GM18861 (cell line): Measurements from ENCODE around the gene LAMTOR4.
"Not testable (repeated sequence)": the region's sequence is repeated elsewhere in the genome, so short reads cannot be mapped to it uniquely, and the experiment has no call there.

Source experiments
- ATAC-seq: cut with Tn5 transposase; IDR thresholded peaks from one replicate; pipeline ENCODE4 v1.9.1; 2021; ENCODE audit not compliant: unreplicated experiment

LAMTOR4 gene

DNA sequence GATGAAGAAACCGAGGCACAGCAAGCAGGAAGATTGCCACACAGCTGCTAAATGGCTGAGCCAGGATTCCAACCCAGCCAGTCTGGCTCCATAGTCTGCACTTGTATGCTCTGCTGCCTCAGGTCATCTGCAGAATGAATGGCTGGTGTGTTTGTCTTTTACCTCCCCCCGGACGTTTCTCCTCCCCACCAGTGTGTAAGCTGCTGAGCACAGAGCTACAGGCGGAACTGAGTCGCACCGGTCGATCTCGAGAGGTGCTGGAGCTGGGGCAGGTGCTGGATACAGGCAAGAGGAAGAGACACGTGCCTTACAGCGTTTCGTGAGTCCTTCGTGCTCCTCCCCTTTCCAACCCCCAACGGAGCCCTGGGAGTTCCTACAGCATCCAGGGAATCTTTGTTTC is 26.7 kb upstream of the LAMTOR4 start:
- no peak for ATAC-seq

DNA sequence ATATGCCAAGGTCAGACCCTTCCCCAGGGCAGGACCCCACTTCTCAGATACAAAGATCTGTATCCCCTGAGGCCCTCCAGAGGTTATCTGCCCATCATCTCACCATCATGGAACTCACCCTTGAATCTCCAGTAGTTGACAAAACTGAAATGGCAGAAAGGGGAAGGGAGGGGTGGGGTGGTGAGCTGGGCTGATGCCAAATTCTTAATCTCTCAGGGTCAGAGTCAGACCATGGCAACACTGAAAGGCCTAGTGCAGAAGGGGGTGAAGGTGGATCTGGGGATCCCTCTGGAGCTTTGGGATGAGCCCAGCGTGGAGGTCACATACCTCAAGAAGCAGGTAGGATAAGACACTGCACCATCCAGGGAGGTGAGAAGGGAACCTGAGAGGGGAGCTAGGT is 26.1 kb upstream of the LAMTOR4 start:
- ATAC-seq, result no peak

DNA sequence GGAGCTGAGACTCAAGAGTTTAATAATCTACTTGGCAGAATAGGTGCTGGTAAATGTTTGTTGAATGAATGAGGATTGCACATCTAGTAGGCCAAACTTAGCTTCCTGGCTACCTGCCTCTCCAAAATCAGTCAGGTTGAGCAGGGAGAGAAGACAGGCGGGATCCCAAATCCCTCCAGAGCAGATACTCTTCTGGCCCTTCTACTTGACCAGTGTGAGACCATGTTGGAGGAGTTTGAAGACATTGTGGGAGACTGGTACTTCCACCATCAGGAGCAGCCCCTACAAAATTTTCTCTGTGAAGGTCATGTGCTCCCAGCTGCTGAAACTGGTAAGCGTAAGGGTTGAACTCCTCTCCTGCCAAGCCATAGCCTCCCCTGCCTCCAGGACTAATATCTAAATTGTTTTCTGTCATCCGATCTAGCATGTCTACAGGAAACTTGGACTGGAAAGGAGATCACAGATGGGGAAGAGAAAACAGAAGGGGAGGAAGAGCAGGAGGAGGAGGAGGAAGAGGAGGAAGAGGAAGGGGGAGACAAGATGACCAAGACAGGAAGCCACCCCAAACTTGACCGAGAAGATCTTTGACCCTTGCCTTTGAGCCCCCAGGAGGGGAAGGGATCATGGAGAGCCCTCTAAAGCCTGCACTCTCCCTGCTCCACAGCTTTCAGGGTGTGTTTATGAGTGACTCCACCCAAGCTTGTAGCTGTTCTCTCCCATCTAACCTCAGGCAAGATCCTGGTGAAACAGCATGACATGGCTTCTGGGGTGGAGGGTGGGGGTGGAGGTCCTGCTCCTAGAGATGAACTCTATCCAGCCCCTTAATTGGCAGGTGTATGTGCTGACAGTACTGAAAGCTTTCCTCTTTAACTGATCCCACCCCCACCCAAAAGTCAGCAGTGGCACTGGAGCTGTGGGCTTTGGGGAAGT is 24.2 kb upstream of the LAMTOR4 start:
- no peak for ATAC-seq

DNA sequence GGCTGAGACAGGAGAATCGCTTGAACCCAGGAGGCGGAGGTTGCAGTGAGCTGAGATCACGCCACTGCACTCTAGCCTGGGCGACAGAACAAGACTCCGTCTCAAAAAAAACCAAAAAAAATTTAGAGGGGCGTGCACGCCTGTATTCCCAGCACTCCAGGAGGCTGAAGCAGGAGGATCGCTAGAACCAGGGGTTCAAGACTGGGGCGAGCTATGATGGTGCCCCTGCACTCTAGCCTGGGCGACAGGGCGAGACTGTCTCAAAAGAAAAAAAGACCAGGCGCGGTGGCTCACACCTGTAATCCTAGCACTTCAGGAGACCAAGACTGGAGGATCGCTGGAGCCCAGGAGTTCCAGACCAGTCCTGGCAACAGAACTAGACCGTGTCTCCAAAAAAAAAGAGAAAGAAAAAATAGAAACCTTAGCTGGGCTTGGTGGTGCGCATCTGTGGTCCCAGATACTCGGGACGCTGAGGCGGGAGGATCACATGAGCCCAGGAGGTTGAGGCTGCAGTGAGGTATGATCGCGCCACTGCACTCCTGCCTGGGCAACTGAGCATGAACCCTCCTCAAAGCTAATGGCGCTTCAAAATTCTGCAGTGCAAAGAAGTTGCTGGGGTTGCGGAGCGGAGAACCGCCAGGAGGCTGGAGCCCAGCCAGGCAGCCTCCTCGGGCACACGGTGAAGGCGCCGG is 22.3 kb upstream of the LAMTOR4 start:
- no peak for ATAC-seq

DNA sequence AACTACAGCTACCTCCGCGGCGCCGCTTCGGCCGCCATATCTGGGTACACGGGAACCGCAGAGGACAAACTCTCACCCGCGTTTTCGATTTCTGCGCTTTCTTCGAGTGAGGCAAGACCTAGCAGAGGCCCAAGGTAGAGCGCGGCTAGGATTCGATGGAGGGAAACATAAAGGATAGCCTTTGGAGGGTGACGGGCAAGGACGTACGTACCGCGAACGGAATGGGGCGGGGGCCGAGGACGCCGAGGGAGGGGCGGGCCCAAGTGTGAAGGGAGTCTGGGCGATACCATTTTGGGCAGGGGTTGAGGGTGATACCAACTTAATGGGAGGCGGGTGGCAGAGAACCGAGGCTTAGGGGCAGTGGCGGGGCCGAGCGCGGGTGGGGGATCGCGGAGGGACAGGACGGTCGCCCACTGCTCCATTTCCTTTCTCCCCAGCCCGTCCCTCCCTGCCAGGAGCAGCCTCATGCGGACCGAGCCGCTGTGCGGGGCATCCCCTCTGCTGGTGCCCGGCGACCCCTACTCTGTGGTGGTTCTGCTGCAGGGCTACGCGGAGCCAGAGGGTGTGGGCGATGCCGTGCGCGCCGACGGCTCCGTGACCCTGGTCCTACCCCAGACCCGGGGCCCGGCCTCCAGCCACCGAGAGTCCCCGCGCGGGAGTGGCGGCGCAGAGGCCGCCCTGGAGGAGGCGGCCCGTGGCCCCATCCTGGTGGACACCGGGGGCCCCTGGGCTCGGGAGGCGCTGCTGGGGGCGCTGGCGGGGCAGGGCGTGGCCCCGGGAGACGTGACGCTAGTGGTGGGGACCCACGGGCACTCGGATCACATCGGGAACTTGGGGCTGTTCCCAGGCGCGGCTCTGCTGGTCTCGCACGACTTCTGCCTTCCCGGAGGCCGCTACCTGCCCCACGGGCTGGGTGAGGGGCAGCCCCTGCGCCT is 21.5 kb upstream of the LAMTOR4 start, which contains the start of gene MBLAC1:
TSS of gene MBLAC1 (plus strand) at position 37 of the 935 bp plus-strand sequence. CDS start at position 466, 429 bp downstream.
- peak; percentile 38 for ATAC-seq

DNA sequence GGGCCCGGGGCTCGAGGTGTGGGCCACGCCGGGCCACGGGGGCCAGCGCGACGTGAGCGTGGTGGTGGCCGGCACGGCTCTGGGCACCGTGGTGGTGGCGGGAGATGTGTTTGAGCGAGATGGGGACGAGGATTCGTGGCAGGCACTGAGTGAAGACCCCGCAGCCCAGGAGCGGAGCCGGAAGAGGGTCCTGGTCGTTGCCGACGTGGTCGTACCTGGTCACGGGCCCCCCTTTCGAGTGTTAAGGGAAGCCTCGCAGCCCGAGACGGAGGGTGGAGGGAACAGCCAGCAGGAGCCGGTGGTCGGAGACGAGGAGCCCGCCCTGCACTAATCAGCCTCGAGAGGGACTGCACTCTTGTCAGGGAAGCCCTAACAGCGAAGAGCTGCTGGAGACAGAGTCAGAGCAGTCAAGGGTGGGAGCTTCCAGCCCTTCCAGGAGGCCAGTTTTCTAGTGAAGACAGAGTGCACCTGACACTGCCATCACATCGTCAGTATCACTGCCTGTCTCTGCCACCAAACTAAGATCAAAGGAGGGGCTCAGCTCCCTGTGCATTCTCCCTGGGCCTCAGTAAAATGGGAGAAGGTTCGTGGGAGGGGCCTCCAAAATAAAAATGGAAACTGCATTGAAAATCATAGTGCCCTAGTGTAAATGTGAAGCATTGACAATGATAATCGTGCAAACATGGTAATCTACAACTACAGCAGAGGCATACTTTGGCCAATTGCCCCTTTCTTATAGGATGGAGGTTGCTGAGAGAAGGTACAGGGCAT is 20.7 kb upstream of the LAMTOR4 start:
- ATAC-seq, result peak; percentile 12

DNA sequence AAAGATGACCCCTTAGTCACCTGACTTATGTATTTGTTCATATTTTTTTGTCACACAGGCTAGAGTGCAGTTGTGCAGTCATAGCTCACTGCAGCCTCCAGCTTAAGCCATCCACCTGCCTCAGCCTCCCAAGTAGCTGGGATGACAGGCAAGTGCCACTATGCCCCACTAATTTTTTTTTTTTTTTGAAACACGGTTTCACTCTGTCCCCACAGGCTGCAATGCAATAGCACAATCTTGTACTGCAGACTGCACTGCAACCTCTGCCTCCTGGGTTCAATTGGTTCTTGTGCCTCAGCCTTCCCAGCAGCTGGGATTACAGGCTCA is 20.1 kb upstream of the LAMTOR4 start:
- no peak for ATAC-seq

DNA sequence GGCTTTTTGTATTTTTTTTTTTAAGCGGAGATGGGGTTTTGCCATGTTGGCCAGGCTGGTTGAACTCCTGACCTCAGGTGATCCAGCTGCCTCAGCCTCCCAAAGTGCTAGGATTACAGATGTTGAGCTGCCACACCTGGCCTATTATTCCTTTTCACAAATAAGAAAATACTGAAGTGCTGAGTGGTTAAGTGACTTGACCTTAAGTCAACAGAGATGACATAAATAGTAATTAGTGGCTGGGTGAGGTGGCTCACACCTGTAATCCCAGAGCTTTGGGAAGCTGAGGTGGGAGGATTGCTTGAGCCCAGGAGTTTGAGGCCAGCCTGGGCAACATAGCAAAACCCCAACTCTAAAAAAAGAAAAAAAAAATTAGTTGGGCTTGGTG is 18.5 kb upstream of the LAMTOR4 start:
- not testable (repeated sequence) for ATAC-seq

DNA sequence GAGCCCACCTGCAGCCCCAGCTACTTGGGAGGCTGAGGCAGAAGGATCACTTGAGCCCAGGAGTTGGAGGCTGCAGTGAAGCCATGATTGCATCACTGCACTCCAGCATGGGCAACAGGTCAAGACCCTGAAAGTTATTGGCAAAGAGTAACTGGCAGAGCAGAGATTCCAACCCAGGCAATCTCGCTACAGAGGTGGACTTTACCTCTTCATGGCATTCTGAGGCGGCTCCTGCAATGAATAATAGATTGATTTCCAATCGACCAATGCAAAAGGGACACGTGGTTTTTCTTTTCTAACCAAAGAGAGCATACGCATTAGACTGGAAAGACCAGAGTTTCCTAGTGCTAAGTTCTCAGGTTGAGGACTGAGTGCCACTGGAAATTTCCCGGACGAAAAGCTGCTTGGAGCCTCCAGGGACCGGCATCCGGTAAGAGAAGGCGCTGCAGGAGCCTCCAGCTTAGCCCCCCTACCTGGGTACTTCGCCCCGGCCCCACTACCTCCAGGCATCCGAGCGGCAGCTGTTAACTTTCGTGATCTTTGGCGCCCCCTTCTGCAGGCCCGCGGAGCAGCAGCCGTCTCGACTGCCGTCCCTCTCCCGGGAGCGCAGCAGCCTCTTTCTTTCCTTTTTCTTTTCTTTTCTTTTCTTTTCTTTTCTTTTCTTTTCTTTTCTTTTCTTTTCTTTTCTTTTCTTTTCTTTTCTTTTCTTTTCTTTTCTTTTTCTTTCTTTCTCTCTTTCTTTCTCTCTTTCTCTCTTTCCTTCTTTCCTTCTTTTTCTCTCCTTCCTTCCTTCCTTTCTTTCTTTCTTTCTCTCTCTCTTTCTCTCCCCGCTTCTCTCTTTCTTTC is 17.9 kb upstream of the LAMTOR4 start:
- ATAC-seq, result no peak

DNA sequence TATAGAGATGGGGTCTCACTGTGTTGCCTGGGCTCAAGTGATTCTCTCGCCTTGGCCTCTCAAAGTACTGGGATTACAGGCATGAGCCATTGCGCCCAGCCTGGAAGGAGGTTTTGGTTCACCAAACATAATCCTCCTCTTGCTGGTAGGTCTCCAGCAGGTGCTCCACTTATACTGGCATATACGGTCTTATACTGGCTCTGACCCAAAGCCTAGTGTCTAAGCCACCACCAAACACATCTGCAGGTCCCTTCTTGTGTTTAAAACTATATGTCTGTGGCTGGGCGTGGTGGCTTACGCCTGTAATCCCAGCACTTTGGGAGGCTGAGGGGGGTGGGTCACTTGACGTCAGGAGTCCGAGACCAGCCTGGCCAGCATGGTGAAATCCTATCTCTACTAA is 16.6 kb upstream of the LAMTOR4 start:
- no peak for ATAC-seq

DNA sequence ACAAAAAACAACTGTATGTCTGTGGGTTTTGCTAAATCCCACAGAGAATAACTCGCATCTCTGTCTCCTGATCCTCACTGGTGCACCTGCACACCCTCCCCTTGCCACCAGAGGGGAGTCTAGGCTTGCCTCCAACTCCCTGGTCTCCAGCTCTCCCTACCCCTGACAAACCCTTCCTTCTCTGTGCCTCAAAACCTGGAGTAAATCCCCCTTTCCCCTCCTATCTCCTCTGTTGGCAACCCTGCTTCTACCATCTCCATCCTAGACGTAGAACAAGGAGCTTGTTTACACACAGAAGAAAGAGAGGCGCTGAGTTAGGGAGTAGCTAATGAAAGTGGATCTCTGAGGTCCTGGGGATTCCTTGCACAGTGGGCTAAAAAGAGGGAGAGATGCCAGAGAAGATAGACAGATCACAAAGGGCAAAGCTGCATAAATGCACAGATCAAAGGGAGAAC is 16.0 kb upstream of the LAMTOR4 start:
- peak; percentile 51 for ATAC-seq

DNA sequence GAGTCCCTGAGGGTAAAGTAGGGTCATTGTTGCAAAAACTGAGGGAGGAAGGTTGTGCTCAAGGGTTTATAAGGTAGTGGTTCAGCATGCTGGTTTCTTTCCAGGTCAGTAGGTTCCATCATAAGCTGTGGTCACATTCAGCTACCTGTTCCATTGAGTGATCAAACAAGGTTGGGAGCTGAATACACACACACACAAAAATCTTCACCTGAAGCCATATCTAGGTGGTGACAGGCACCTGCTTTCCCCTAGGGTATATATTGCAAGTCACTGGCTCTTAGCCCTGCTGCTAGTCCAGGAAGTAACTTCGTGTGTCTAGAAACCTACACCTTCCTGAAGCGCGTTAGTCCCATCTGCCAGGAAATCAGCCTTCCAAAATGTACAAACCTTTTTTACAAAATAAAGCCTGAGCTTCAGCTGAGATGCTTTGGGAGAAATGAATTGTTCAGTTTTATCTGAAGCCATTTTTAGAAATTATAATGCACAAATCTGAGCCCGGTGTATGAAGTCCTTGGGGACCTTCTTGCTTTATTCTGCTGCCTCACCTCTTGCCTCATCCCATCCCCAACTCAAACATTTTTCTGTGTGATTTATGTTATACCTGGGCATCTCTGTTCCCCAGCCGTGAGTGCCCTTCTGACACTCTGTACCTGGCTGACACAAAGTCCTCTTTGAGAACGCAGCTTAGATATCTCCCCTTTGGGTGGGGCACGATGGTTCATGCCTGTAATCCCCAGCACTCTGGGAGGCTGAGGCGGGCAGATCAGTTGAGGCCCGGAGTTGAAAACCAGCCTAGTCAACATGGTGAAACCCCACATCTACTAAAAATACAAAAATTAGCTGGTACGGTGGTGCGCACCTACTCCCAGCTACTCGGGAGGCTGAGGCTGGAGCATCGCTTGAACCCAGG is 10.6 kb upstream of the LAMTOR4 start:
- ATAC-seq, result no peak

DNA sequence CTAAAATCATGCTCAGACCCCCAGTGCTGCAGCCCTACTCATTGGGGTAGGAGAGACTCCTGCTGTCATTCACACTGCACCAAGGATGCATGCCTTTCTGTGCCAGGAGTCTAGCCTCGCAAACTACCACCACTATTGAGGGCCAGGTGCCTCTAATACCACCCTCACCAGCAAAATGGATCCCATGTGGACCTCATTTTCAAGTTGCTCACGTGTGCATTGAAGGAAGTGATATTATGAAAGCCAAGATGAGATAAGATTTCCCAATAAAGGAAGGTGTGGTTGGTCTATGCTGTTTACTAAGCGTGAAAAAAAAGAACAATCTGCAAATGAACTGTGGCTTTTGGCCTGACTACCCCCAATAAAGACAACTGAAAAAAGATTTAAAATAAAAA is 7.2 kb upstream of the LAMTOR4 start:
- no peak for ATAC-seq

DNA sequence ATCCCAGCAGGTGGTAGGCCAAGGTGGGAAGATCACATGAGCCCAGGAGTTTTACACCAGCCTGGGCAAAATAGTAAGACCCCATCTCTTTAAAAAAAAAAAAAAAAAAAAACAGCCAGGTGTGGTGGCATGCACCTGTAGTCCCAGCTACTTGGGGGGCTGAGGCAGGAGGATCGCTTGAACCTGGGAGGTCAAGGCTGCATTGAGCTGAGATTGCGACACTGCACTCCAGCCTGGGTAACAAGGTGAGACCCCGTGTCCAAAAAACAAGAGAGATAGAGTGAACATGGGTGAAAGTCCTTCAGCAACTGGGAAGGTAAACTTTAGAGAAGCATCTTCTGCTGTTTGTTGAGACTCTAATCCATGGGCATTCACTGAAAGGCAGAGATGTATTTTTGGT is 6.3 kb upstream of the LAMTOR4 start:
- ATAC-seq, result no peak

DNA sequence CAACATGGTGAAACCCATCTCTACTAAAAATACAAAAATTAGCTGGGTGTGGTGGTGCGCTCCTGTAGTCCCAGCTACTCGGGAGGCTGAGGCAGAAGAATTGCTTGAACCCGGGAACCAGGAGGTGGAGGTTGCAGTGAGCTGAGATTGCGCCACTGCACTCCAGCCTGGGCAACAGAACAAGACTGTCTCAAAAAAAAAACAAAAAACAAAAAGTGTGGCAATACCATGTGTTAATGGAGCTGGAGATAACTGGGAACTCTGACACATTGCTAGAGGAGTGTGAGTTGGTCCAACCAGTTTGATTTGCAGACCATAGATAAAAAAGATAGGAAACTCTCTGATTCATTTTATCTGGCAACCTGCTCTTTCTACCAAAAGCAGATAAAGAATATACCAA is 2.4 kb upstream of the LAMTOR4 start:
- ATAC-seq, result not testable (repeated sequence)

DNA sequence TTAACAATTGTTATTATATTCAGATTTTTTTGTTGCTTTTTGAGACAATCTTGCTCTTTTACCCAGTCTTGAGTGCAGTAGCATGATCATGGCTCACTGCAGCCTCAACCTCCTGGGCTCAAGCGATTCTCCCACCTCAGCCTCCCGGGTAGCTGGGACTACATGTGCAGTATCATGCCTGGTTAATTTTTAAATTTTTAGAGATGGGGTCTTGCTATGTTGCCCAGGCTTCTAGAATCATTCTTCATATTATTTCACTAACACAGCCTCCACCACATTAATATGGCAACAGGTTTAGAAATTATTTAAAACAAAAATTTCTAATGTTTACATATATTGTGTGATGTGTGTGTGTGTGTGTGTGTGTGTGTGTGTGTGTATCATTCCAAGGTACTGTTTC is 1.4 kb upstream of the LAMTOR4 start:
- no peak for ATAC-seq

DNA sequence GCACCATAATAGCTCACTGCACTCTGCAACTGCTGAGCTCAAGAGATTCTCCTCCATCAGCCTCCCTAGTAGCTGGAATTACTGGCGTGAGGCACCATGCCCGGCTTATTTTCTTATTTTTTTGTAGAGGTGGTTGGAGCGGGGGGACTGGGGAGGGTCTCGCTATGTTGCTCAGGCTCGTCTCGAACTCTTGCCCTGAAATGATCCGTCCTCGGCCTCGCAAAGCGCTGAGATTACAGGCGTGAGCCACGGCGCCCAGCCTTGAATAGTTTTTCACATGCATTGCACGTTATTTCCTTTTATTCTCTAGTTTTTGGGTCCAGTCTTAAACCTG is 526 bp upstream of the LAMTOR4 start:
- ATAC-seq, result no peak

DNA sequence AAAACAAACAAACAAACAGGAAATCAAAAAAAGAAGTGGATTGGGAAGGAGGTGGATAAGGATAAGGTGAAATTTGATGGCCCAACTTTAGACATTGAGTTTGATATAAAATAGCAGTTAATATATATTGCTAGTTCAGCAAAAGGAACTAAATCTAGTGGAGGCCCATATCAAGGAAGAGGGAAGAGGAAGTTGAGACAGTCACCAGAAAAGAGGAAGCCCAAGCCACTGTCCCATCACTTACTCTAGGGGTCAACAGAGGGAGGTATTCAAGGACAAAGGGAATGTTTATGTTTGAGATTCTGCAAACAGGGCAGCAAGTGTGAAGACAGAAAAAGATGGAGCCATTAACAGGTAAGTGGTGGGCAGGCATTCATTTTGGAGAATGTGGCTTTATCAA is 3.7 kb downstream of the LAMTOR4 start:
- no peak for ATAC-seq
